ENCODE results near the gene MBOAT2.

DNA sequence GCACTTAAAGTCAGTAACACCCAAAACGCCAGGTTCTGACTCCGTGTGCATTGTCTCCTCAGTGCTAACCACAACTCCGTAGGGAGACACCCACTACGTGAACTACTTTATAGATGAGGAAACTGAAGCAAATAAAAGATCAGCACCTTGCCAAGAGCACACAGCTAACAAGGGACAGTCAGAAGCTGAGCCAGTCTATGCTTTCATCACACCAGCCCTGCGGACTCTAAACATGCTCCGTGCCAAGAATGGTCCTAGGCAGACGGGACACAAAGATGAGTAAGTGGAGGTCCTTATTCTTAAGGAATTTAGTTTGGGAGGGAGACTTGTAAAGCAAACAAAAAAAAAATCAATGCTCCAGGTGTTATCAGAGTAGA lies 9.6 kb downstream of the MBOAT2 start:
- TF ChIP-seq POLR2AphosphoS5 (IDR thresholded peaks at IDR 0.05) = no peak
- TF ChIP-seq, protein P1, sequence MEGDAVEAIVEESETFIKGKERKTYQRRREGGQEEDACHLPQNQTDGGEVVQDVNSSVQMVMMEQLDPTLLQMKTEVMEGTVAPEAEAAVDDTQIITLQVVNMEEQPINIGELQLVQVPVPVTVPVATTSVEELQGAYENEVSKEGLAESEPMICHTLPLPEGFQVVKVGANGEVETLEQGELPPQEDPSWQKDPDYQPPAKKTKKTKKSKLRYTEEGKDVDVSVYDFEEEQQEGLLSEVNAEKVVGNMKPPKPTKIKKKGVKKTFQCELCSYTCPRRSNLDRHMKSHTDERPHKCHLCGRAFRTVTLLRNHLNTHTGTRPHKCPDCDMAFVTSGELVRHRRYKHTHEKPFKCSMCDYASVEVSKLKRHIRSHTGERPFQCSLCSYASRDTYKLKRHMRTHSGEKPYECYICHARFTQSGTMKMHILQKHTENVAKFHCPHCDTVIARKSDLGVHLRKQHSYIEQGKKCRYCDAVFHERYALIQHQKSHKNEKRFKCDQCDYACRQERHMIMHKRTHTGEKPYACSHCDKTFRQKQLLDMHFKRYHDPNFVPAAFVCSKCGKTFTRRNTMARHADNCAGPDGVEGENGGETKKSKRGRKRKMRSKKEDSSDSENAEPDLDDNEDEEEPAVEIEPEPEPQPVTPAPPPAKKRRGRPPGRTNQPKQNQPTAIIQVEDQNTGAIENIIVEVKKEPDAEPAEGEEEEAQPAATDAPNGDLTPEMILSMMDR (IDR thresholded peaks at IDR 0.05) = no peak
